Smooth muscle cell (in vitro differentiated cells): ENCODE measurements around the gene MELTF. TPM values are rescaled to one million over a fixed set of nuclear protein-coding genes. Genes with fewer than 3 reads are reported as not detected.

Experiments used
- DNase-seq: peaks from one replicate; lab custom pipeline; 2025; ENCODE audit not compliant: unreplicated experiment; lab: John Stamatoyannopoulos, UW
- H2AFZ ChIP-seq: fragments of 200-600 bp; sonication (generic); 2 replicates; pipeline ENCODE4 v1.6.0; 2016; ENCODE audit warnings: antibody characterized with exemption, low read depth, mild to moderate bottlenecking
- H3F3A ChIP-seq: fragments of 200-600 bp; sonication (generic); 2 replicates; pipeline ENCODE4 v1.6.0; 2017; ENCODE audit warnings: antibody characterized with exemption, low read depth
- H3K27ac ChIP-seq: fragments of 200-600 bp; sonication (generic); 2 replicates; pipeline ENCODE4 v1.5.1; 2016; ENCODE audit warnings: low read depth, mild to moderate bottlenecking
- H3K27me3 ChIP-seq: fragments of 200-600 bp; sonication (generic); 2 replicates; pipeline ENCODE4 v1.6.1; 2016; ENCODE audit warnings: low read depth, mild to moderate bottlenecking
- H3K36me3 ChIP-seq: fragments of 200-600 bp; sonication (generic); 2 replicates; pipeline ENCODE4 v1.5.1; 2016; ENCODE audit warnings: low read depth
- H3K4me1 ChIP-seq: fragments of 200-600 bp; sonication (generic); 2 replicates; pipeline ENCODE4 v1.5.1; 2016; ENCODE audit warnings: low read depth
- H3K4me2 ChIP-seq: fragments of 200-600 bp; sonication (generic); 2 replicates; pipeline ENCODE4 v1.6.0; 2016; ENCODE audit warnings: mild to moderate bottlenecking
- H3K4me3 ChIP-seq: fragments of 200-600 bp; sonication (generic); 2 replicates; pipeline ENCODE4 v1.5.1; 2016; ENCODE audit warnings: mild to moderate bottlenecking
- H3K79me2 ChIP-seq: fragments of 200-600 bp; sonication (generic); 2 replicates; pipeline ENCODE4 v1.6.0; 2016; ENCODE audit warnings: low read depth, mild to moderate bottlenecking
- H3K9ac ChIP-seq: fragments of 200-600 bp; sonication (generic); 2 replicates; pipeline ENCODE4 v1.6.0; 2016; ENCODE audit warnings: low read depth
- H3K9me3 ChIP-seq: fragments of 200-600 bp; sonication (generic); replicated peaks from 2 replicates; pipeline ENCODE4 v1.5.1; 2016; ENCODE audit warnings: low read depth
- H4K20me1 ChIP-seq: fragments of 200-600 bp; sonication (generic); 2 replicates; pipeline ENCODE4 v1.6.0; 2016; ENCODE audit warnings: low read depth
- WGBS: methylation state at CpG from one replicate; pipeline ENCODE4 v1.1.7; 2016; ENCODE audit warnings: low lambda C conversion rate; 5-methylcytosine and 5-hydroxymethylcytosine counted together
- polyA plus RNA-seq: library from polyadenylated mRNA; unstranded; fragments of >200 nt; fragmentation: Nextera tagmentation; extraction: Ambion mirVana; gene quantifications from 2 replicates; pipeline ENCODE4 v1.2.1, GENCODE V29; 2016
- total RNA-seq: library from RNA; depleted of rRNA; stranded (reverse); fragments of >200 nt; gene quantifications from 2 replicates; pipeline ENCODE4 v1.2.3, GENCODE V29; 2014
- TF ChIP-seq, protein P1 (sequence below): fragments of 200-600 bp; sonication (generic); IDR thresholded peaks from 2 replicates; pipeline ENCODE4 v1.5.1; 2017; ENCODE audit warnings: borderline replicate concordance, mild to moderate bottlenecking, antibody characterized with exemption; ENCODE audit not compliant: insufficient read depth, poor library complexity, severe bottlenecking

Gene MELTF
- total and polyA plus RNA-seq, 2 experiments from 2014 or later, result 3.7 to 8.6 TPM

DNA sequence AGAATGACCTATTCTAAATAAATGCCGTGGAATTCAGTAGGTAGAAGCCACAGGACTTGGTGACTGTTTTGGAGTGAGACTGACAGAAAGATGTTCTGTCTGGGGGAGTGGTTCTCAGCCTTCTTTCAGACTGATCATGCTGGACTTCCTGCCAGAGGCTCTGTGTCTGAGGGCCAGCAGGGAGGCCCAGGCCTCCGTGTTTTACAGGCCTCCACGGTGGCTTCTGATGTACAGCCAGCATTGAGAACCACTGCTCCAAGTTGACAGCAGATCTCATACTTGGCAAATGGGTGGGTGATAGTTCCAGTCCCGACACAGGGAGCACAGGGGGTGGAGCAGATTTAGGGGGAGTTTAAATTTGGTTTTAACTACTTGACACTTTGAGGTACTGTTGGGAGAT, 54.3 kb downstream of the MELTF start:
- Histone ChIP-seq H3K9ac (no peak overlapping the region), H2AFZ (no peak overlapping the region), H3F3A (no peaks in the 10 kb centered on the region), H3K4me2 (no peak overlapping the region), H3K27me3 (peaks cover 5% of the 10 kb centered on the region), H3K4me3 (no peak overlapping the region), H3K36me3 (no peaks in the 10 kb centered on the region), H3K27ac (no peak overlapping the region), H4K20me1 (no peaks in the 10 kb centered on the region), H3K9me3 (no peaks in the 10 kb centered on the region), H3K79me2 (no peaks in the 10 kb centered on the region), H3K4me1 (no peaks in the 10 kb centered on the region)
- WGBS, result 76% methylated on average over 4 of the region's 4 CpGs
- no peak for DNase-seq
- TF ChIP-seq, protein P1, sequence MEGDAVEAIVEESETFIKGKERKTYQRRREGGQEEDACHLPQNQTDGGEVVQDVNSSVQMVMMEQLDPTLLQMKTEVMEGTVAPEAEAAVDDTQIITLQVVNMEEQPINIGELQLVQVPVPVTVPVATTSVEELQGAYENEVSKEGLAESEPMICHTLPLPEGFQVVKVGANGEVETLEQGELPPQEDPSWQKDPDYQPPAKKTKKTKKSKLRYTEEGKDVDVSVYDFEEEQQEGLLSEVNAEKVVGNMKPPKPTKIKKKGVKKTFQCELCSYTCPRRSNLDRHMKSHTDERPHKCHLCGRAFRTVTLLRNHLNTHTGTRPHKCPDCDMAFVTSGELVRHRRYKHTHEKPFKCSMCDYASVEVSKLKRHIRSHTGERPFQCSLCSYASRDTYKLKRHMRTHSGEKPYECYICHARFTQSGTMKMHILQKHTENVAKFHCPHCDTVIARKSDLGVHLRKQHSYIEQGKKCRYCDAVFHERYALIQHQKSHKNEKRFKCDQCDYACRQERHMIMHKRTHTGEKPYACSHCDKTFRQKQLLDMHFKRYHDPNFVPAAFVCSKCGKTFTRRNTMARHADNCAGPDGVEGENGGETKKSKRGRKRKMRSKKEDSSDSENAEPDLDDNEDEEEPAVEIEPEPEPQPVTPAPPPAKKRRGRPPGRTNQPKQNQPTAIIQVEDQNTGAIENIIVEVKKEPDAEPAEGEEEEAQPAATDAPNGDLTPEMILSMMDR, result no peak

DNA sequence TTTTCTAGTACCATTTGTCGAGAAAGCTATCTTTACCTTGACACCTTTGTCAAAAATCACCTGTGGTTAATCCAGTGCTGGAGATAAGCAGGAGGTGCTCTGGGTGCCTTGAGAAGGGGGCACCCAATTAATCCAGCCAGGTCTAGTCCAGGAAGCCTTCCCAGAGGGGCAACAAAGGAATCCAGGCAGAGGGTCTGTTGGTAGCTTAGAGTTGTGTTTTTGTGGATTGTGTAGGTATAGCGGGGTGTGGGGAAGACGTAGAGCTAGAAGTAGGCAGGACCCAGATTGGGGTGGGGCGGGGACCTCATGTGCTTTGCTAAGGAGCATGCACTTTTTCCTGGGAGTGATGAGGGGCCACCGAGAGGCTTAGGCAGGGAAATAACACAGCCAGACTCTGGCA, 55.0 kb downstream of the MELTF start:
- H3K79me2 ChIP-seq, result no peaks in the 10 kb centered on the region
- TF ChIP-seq, protein P1, result no peak

DNA sequence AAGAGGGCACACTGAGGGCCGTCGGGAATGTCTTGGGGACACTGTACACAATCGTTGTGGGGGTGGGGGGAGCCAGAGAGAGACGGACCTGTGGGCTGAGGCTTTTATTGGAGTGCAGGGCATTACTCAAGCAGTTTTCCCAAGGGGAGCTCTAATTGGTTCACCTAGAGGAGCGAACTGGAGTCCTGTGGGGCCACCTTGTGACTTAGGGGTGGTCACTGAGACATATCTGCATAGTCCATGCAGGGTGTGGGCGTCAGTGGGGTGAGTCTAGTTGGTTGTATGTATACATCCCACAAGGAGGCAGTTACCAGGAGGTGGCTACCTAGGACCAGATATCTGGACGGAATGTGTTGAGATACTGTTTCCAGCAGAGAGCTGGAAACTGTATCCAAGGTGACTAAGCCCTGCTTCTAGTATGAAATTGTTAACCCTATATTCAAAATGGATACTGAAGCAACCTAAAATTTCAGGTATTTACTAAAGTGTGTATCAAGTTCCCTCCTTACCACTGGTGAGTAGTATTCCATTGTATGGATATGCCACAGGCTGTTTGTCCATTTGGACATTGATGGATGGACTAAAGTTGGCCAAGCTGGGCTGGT, 58.4 kb downstream of the MELTF start:
- H3K9me3 ChIP-seq, result no peaks in the 10 kb centered on the region
- H3K27me3 ChIP-seq, result peaks cover 31% of the 10 kb centered on the region
- H3F3A ChIP-seq, result no peaks in the 10 kb centered on the region
- H3K4me1 ChIP-seq, result no peaks in the 10 kb centered on the region
- H3K4me3 ChIP-seq, result no peak overlapping the region
- H3K27ac ChIP-seq, result no peak overlapping the region
- no peak overlapping the region for H3K4me2 ChIP-seq
- no peak overlapping the region for H3K9ac ChIP-seq
- H4K20me1 ChIP-seq, result no peaks in the 10 kb centered on the region
- no peaks in the 10 kb centered on the region for H3K36me3 ChIP-seq
- WGBS, result 69% methylated on average over 7 of the region's 7 CpGs
- TF ChIP-seq, protein P1, result no peak
- H2AFZ ChIP-seq, result no peak overlapping the region
- DNase-seq, result no peak
- H3K79me2 ChIP-seq, result no peaks in the 10 kb centered on the region

More for the DNA sequence above, 55.0 kb downstream of the MELTF start:
- Histone ChIP-seq H3F3A (no peaks in the 10 kb centered on the region), H4K20me1 (no peaks in the 10 kb centered on the region), H3K4me1 (no peaks in the 10 kb centered on the region), H3K36me3 (no peaks in the 10 kb centered on the region), H3K4me2 (no peak overlapping the region), H3K27me3 (peaks cover 8% of the 10 kb centered on the region), H2AFZ (no peak overlapping the region), H3K9me3 (no peaks in the 10 kb centered on the region), H3K4me3 (no peak overlapping the region), H3K27ac (no peak overlapping the region), H3K9ac (no peak overlapping the region)
- 87% methylated on average over 5 of the region's 5 CpGs for WGBS
- no peak for DNase-seq

DNA sequence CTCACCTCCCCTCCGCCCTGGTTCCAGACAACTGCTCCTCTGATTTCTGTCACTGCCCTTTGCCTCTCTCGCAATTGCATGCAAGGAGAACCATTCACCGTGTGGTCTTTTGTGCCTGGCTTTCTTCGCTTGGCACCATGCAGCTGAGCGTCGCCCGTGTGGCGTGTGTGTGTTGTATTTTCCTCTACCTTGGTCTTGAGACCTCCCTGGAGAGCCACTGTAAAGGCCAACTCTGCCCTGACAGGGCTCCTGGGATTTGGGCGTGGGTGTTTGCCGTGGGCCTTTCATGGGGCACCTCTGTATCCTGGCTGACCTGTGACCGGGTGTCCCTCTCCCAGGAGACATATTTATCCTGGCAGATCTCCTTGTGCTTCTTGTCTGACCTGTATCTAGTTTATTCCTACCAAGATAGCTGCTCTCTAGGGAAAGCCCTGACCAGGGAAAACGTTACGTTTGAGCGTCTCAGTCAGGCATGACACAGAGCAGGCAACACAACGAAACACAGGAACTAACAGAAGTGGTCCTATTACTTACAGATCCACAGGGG, 59.0 kb downstream of the MELTF start:
- no peaks in the 10 kb centered on the region for H3K9me3 ChIP-seq
- H3K4me2 ChIP-seq, result no peak overlapping the region
- TF ChIP-seq, protein P1, result no peak
- no peaks in the 10 kb centered on the region for H4K20me1 ChIP-seq
- no peaks in the 10 kb centered on the region for H3K4me1 ChIP-seq
- 85% methylated on average over 15 of the region's 15 CpGs for WGBS
- no peak overlapping the region for H3K9ac ChIP-seq
- no peak overlapping the region for H3K4me3 ChIP-seq
- no peaks in the 10 kb centered on the region for H3K79me2 ChIP-seq
- no peaks in the 10 kb centered on the region for H3K36me3 ChIP-seq
- H3K27ac ChIP-seq, result no peak overlapping the region
- H3F3A ChIP-seq, result no peaks in the 10 kb centered on the region
- peaks cover 36% of the 10 kb centered on the region for H3K27me3 ChIP-seq
- H2AFZ ChIP-seq, result no peak overlapping the region
- DNase-seq, result no peak
